Fibroblast of villous mesenchyme (primary cell): ENCODE results near the gene HDLBP. TPM values are rescaled to one million over a fixed set of nuclear protein-coding genes. Genes with fewer than 3 reads are reported as not detected.
A peak's percentile ranks its signal among the peaks of the same experiment; 100 is the strongest.

ENCODE experiments used
- DNase-seq: peaks from one replicate; pipeline ENCODE4 v3.0.0-alpha.2; 2010; ENCODE audit warnings: low read depth
- H3K4me3 ChIP-seq: 2 replicates; pipeline ENCODE4 v1.5.1; 2011; ENCODE audit warnings: low read depth, mild to moderate bottlenecking, low read length
- total RNA-seq: library from RNA; depleted of rRNA; stranded (reverse); fragments of >200 nt; gene quantifications from 2 replicates; pipeline ENCODE4 v1.2.3, GENCODE V29; 2012
- TF ChIP-seq, protein P1 (sequence below): IDR thresholded peaks from 2 replicates; pipeline ENCODE4 v1.5.1; 2012; ENCODE audit warnings: low read depth, mild to moderate bottlenecking, low read length; ENCODE audit not compliant: insufficient read depth

Gene HDLBP
- total RNA-seq, 1 donor = 1,343 TPM

DNA sequence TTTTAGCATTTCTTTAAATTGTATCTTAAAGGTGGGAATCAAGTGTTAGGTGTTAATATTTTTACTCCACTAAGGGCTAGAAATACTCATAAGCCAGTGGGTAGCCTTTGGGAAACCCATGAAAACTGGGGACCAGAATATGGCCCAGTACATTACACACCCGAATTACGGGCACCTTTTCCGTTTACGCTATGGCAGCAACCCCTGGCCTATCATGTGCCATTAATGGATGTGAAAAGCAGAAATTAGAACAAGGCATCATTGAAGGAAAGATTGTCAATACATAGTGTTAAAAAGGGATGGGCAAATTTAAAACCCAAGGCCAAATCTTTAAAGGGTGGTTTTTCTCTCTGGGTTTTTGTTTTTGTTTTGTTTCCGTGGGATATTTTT, 41.4 kb upstream of the HDLBP start:
- no peak for DNase-seq
- peak overlapping the region; percentile 71 for H3K4me3 ChIP-seq
- TF ChIP-seq, protein P1, sequence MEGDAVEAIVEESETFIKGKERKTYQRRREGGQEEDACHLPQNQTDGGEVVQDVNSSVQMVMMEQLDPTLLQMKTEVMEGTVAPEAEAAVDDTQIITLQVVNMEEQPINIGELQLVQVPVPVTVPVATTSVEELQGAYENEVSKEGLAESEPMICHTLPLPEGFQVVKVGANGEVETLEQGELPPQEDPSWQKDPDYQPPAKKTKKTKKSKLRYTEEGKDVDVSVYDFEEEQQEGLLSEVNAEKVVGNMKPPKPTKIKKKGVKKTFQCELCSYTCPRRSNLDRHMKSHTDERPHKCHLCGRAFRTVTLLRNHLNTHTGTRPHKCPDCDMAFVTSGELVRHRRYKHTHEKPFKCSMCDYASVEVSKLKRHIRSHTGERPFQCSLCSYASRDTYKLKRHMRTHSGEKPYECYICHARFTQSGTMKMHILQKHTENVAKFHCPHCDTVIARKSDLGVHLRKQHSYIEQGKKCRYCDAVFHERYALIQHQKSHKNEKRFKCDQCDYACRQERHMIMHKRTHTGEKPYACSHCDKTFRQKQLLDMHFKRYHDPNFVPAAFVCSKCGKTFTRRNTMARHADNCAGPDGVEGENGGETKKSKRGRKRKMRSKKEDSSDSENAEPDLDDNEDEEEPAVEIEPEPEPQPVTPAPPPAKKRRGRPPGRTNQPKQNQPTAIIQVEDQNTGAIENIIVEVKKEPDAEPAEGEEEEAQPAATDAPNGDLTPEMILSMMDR = no peak

DNA sequence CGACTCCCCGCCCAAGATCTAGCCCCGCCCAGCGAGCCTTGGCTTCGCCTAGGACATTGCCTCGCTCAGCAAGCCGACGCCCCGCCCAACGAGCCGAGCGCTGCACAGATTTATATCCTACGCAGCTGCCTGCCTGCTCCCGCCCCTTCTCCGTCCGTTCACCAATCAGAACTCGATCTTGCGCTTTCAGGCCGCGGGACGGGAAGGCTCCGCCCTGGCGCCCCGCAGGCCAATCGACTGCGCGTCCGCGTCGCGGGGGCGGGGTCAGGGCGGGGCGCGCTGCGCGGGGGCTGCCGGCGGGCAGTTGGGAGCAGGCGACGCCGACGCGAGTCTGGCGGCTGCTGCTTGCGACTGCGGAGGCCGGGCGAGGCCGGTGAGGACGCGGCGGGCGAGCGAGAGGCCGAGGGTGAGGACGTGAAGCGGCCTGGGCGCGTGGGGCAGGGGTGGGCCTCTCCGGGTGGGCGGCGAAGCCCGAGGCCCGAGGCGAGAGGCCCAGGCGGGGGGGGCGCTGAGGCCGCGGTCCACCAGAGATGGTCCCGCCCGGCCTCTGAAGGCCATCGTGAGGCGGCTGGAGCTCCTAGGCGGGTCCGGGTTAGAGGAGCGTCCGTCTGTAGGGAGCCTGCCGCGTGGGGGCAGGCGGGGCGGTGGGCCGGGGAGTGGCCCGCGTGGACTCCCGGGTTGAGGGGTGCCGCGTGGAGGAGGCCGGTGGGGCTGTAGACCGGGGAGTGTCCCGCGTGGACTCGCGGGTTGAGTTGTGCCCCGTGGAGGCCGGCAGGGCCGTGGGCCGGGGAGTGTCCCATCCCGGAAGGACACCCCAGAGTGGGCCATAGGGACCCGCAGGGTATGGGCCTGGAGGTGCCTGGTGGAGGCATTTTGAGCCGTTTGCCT, 40.8 kb upstream of the HDLBP start, which contains the start of gene FARP2:
Gene FARP2 (plus strand): TSS at position 303 of the 888 bp plus-strand sequence. CDS start 16,823 bp downstream, outside the sequence.
- DNase-seq = peak; percentile 99
- H3K4me3 ChIP-seq = peak within 1 kb of the TSS; percentile 71
- TF ChIP-seq, protein P1 = no peak

DNA sequence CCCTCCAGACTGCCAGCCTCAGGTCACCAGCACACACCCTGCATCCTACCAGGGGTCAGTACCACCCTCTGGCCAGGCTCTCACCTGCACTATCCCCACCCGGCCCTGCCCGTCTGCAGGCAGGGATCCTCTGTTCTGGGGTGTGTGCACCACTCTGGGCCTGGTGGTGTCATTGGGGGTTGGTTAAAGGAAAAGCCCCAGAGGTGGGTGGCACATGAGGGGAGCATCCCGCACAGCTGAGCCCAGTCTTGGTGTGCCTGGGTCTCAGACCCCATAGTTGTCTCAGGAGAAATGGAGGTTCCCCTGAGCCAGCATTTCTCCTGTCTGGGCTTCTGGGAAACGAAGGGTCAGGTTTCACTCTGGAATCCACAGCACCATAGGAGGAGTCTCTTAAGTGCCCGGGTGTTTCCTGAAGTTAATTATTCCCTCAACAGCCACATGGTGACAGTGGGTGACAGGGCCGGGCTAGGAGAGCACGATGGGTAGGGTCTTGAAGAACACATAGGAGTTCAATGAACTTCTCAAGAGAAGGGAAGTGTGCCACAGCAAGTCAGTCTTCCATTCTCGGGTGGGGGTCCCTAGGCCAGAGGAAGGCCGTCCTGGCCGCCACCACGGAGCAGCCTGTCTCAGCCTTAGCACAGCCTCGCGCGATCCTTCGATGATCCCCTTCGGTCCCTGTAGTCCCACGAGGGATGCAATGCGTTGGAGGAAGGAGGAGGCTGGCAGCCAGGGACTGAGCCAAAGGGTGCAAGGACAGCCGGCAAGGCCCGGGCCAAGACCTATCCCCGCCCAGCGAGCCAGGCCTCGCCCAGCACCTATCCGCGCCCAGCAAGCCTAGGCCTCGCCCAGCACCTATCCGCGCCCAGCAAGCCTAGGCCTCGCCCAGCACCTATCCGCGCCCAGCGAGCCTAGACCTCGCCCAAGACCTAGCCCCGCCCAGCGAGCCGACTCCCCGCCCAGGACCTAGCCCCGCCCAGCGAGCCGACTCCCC, 39.5 kb upstream of the HDLBP start:
- TF ChIP-seq, protein P1 = no peak
- peak overlapping the region; percentile 24 for H3K4me3 ChIP-seq

DNA sequence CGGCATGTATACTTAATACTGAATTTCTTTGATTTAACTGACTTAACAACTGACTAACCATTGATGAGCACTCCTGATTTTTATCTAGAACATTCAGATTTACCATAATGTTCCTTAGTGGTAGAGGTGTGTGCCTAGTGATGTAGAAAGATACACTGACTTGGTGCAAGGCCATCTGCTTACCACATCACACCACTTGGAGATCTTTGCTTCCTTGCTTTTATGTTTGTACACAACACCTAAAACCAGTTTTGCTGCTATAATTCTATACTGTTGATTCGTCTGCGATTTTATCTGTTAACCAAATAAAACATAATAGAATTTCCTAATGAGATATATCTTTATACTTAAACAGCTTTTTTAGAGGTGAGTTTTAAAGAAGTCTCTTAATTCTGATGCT, 36.8 kb upstream of the HDLBP start:
- H3K4me3 ChIP-seq = no peak overlapping the region
- DNase-seq = no peak
- TF ChIP-seq, protein P1 = no peak

More for the DNA sequence above, 39.5 kb upstream of the HDLBP start:
- DNase-seq = peak; percentile 83

DNA sequence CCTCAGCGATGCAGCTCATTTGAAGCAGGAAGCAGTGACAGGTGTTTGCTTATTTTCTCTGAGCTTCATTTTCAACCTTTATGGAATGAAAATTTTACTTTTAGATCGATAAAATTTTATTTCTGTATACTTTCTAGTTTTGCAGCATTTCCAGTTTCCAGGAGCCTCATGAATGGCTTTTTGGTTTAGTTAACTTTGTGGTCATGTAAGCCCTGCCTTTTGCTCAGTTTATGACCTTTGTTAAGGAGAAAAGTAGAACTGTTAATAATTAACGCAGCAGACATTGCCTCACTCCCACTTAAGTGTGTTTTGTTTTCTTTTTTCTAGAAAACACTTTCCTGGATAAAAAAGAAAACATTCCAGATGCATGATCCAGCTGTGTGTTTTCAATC, 36.2 kb upstream of the HDLBP start:
- H3K4me3 ChIP-seq = no peak overlapping the region
- peak; percentile 29 for DNase-seq
- TF ChIP-seq, protein P1 = no peak

DNA sequence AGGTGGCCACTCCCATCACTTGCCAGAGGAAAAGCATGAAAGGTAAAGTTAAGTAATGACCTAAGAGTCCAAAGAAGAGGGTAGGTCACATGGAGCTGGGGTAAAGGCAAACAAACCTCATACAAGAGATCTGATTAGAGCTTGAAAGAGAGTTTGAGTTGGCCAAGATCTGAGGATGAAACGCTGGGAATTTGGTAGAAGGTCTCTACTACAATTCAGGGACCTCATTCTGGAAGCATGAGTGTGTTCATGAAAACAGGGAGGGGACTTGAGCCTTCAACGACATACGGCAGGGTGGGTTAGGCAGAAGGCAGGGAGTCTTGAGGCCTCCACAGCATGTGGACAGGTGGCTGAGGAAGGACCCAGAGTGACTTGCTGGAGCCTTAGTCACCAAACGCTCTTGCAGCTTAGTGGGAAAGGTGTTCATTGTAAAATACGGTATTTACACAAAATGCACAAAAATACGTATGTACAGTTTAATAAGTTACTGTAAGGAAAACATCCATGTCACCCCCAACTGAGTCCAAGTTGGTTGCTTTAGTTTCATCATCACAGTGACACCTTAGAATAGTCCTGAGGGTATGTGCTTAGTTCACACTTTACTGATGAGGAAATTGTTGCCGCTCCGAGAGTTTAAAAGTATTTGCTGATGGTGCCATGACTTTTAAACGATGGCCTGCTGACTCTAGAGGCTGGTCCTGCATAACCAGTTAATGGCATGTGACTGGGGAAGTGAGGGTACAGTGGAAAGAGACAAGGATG, 35.6 kb upstream of the HDLBP start:
- TF ChIP-seq, protein P1 = no peak
- no peak for DNase-seq
- no peak overlapping the region for H3K4me3 ChIP-seq
